CD4-positive, CD25-positive, alpha-beta regulatory T cell (primary cell): ENCODE results near the gene SNX17. TPM values are rescaled to one million over a fixed set of nuclear protein-coding genes. Genes with fewer than 3 reads are reported as not detected.
"Not testable (repeated sequence)": the region's sequence is repeated elsewhere in the genome, so short reads cannot be mapped to it uniquely, and the experiment has no call there.

ENCODE experiments used
- ATAC-seq, 2 donors: fragments of 150-1000 bp; cut with Tn5 transposase; one replicate each; pipeline ENCODE4 v1.10.0; 2021; ENCODE audit warnings: low read depth in 2 of 2, moderate number of reproducible peaks in 2 of 2, moderate library complexity in 1 of 2
- DNase-seq, 3 donors: peaks; one replicate each; pipeline versions ENCODE4 v3.0.0 to v3.0.0-alpha.2; 2012 to 2022; ENCODE audit warnings: mixed read lengths in 1 of 3
- H3K27ac ChIP-seq: one replicate; pipeline ENCODE4 v1.7.0; 2013; ENCODE audit warnings: mild to moderate bottlenecking, low read length; ENCODE audit not compliant: insufficient read depth, poor library complexity, severe bottlenecking
- H3K27me3 ChIP-seq: one replicate; pipeline ENCODE4 v1.7.0; 2013; ENCODE audit warnings: low read length; ENCODE audit not compliant: control insufficient read depth, insufficient read depth
- H3K36me3 ChIP-seq: one replicate; pipeline ENCODE4 v1.7.0; 2013; ENCODE audit warnings: mild to moderate bottlenecking, low read length, moderate library complexity; ENCODE audit not compliant: control insufficient read depth, insufficient read depth
- H3K4me1 ChIP-seq: 2 replicates; pipeline ENCODE4 v1.7.0; 2013; ENCODE audit warnings: mild to moderate bottlenecking, low read length; ENCODE audit not compliant: insufficient read depth, control insufficient read depth, poor library complexity, severe bottlenecking
- H3K4me3 ChIP-seq: one replicate; pipeline ENCODE4 v1.7.0; 2013; ENCODE audit warnings: low read depth, mild to moderate bottlenecking, low read length, moderate library complexity
- H3K9me3 ChIP-seq, 2 experiments: 1 replicate in 1 of 2; 2 replicates in 1 of 2; pipeline ENCODE4 v1.7.0; 2013; ENCODE audit warnings: low read length in 2 of 2, mild to moderate bottlenecking in 1 of 2, moderate library complexity in 1 of 2; ENCODE audit not compliant: control insufficient read depth in 2 of 2
- H3K27ac Mint-ChIP-seq, 3 donors: one replicate each; pipeline ENCODE4 v1.8.0; 2020 to 2022; ENCODE audit warnings: mild to moderate bottlenecking in 3 of 3, mixed read lengths in 3 of 3, moderate library complexity in 2 of 3
- H3K27me3 Mint-ChIP-seq: one replicate; pipeline ENCODE4 v1.8.0; 2022; ENCODE audit warnings: mild to moderate bottlenecking, mixed read lengths
- H3K36me3 Mint-ChIP-seq: one replicate; pipeline ENCODE4 v1.8.0; 2020; ENCODE audit warnings: mixed read lengths
- H3K4me1 Mint-ChIP-seq, 4 donors: one replicate each; pipeline ENCODE4 v1.8.0; 2020 to 2022; ENCODE audit warnings: mixed read lengths in 4 of 4, mild to moderate bottlenecking in 1 of 4
- H3K4me3 Mint-ChIP-seq, 4 donors: one replicate each; pipeline ENCODE4 v1.8.0; 2020 to 2022; ENCODE audit warnings: mild to moderate bottlenecking in 4 of 4, mixed read lengths in 4 of 4, moderate library complexity in 3 of 4
- H3K9me3 Mint-ChIP-seq, 7 donors: one replicate each; pipeline ENCODE4 v1.8.0; 2020 to 2022; ENCODE audit warnings: mixed read lengths in 7 of 7, mild to moderate bottlenecking in 3 of 7, moderate library complexity in 2 of 7
- polyA plus RNA-seq, 4 donors: library from polyadenylated mRNA; unstranded; fragments of 300-500 nt; fragmentation: Illumina TruSeq; gene quantifications; one replicate each; pipeline ENCODE4 v1.2.3, GENCODE V29; 2021
- total RNA-seq: library from RNA; stranded (reverse); gene quantifications from one replicate; pipeline ENCODE4 v1.2.3, GENCODE V29; 2022

Gene SNX17
- total and polyA plus RNA-seq, 5 donors from 2014 or later: 85.5 to 262 (median 229) TPM

DNA sequence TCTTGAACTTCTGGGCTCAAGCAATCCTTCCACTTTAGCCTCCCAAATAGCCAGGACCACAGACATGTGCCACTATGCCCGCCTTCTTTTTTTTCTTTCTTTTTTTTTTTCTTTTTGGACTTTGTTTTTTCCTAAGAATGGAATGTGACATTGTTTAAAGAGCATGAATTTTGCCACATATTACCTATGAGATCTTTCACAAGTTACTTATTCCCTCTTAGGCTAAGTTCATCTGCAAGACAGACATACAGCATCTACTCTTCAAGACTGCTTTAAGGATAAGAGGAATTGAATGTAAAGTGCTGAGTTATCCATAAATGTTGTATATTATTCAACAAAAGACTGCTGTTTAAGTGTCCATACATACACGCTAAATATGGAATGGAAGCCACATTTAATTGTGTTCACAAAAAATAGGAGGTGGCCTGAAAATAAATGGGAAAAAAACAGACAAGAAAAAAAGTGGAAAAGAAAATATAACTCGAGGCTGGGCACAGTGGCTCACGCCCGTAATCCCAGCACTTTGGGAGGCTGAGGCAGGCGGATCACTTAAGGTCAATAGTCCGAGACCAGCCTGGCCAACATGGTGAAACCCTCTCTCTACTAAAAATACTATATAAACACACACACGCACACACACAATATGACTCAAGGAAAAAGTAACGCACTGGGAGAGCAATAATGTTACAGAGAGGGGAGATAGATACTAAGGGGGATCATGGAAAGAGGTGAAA is 42.2 kb downstream of the SNX17 start:
- no peak overlapping the region for H3K27ac ChIP-seq
- no peaks in the 10 kb centered on the region for H3K27me3 ChIP-seq
- H3K4me1 ChIP-seq: peaks cover 21% of the 10 kb centered on the region
- no peaks in the 10 kb centered on the region for H3K9me3 ChIP-seq
- peak overlapping the region in 2 of 4 donors; percentile 66 to 72 for H3K4me3 Mint-ChIP-seq
- no peak overlapping the region for H3K4me3 ChIP-seq
- H3K9me3 Mint-ChIP-seq: peaks cover 0 to 4% (median 0%) of the 10 kb centered on the region in 7 donors
- H3K36me3 Mint-ChIP-seq: no peaks in the 10 kb centered on the region
- no peaks in the 10 kb centered on the region for H3K36me3 ChIP-seq
- peaks cover 6 to 19% (median 14%) of the 10 kb centered on the region in 4 donors for H3K4me1 Mint-ChIP-seq
- no peak for DNase-seq
- H3K27me3 Mint-ChIP-seq: peaks cover 9% of the 10 kb centered on the region
- H3K27ac Mint-ChIP-seq: no peak overlapping the region
- ATAC-seq: no peak

DNA sequence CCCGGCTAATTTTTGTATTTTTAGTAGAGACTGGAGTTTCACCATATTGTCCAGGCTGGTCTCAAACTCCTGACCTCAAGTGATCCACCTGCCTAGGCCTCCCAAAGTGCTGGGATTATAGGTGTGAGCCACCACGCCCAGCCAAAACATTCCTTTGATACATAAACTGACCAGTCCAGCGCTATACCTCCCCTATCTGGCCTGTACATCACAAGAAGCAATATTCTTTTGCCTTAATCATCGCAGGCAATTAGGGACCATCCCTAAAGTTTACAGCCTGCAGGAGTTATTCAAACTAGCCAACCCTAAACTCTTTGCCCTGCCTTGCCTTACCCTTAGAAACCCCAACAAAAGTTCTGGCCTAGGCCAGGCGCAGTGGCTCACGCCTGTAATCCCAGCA is 45.7 kb downstream of the SNX17 start:
- H3K27me3 Mint-ChIP-seq: peaks cover 4% of the 10 kb centered on the region
- Histone ChIP-seq H3K4me1 (no peaks in the 10 kb centered on the region), H3K4me3 (no peak overlapping the region), H3K9me3 (no peaks in the 10 kb centered on the region), H3K27ac (no peak overlapping the region), H3K27me3 (no peaks in the 10 kb centered on the region), H3K36me3 (no peaks in the 10 kb centered on the region)
- H3K27ac Mint-ChIP-seq: no peak overlapping the region
- H3K4me1 Mint-ChIP-seq: peaks cover 0 to 2% (median 0%) of the 10 kb centered on the region in 4 donors
- ATAC-seq: no peak
- H3K9me3 Mint-ChIP-seq: peaks cover 0 to 4% (median 0%) of the 10 kb centered on the region in 7 donors
- H3K4me3 Mint-ChIP-seq: no peak overlapping the region
- no peaks in the 10 kb centered on the region for H3K36me3 Mint-ChIP-seq
- no peak for DNase-seq

DNA sequence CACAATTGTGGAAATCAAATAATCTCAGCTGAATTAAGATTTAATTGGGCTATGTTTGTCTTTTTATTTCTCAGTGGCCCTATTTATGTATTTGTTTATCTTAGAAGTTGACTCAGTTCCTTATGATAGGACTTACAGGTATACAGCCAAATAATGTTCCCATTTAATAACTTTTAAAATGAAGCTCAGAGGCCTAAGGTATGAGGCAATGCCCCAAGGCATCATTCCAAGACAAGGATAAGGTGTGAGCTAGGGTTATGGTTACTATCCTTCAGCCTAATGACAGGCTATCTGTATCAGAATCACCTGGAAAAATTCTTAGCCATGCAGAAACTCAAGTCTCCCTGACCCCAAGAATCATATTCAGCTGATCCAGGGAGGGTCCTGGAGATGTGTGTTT is 50.6 kb downstream of the SNX17 start:
- H3K9me3 Mint-ChIP-seq: no peaks in the 10 kb centered on the region
- H3K27me3 Mint-ChIP-seq: no peaks in the 10 kb centered on the region
- H3K9me3 ChIP-seq: no peaks in the 10 kb centered on the region

DNA sequence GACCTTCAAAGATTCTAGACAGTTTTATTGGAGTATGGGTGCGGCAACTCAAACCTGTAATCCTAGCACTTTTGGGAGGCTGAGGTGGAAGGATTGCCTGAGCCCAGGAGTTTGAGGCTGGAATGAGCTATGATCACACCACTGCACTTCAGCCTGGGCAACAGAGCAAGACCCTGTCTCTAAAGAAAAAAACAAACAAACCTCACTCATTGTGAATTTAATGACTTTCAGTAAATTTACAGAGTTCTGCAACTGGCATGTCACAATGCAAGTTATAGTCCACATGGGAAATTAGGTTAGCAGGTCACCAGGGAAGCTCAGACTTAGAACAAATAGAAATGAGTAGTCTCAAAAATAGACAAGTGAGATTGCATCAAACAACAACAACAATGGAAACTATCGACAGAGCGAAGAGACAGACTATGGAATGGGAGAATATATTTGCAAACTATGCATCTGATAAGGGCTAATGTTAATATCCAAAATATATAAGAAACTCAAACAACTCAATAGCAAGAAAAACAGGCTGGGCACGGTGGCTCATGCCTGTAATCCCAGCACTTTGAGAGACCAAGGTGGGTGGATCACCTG is 51.3 kb downstream of the SNX17 start:
- no peaks in the 10 kb centered on the region for H3K4me1 Mint-ChIP-seq
- Histone ChIP-seq H3K9me3 (no peaks in the 10 kb centered on the region), H3K27me3 (no peaks in the 10 kb centered on the region), H3K4me1 (no peaks in the 10 kb centered on the region), H3K4me3 (no peak overlapping the region), H3K36me3 (no peaks in the 10 kb centered on the region), H3K27ac (no peak overlapping the region)
- H3K27ac Mint-ChIP-seq: peak overlapping the region in 2 of 3 donors; percentile 21 to 27
- ATAC-seq (no peak), DNase-seq (no peak)
- H3K9me3 Mint-ChIP-seq: no peaks in the 10 kb centered on the region
- H3K4me3 Mint-ChIP-seq: no peak overlapping the region
- no peaks in the 10 kb centered on the region for H3K36me3 Mint-ChIP-seq
- no peaks in the 10 kb centered on the region for H3K27me3 Mint-ChIP-seq

More for the DNA sequence above, 50.6 kb downstream of the SNX17 start:
- Histone ChIP-seq H3K4me1 (no peaks in the 10 kb centered on the region), H3K36me3 (no peaks in the 10 kb centered on the region), H3K27me3 (no peaks in the 10 kb centered on the region), H3K27ac (no peak overlapping the region), H3K4me3 (no peak overlapping the region)
- ATAC-seq: no peak
- Mint-ChIP-seq H3K4me1 (no peaks in the 10 kb centered on the region), H3K4me3 (no peak overlapping the region), H3K36me3 (no peaks in the 10 kb centered on the region), H3K27ac (no peak overlapping the region)
- no peak for DNase-seq

DNA sequence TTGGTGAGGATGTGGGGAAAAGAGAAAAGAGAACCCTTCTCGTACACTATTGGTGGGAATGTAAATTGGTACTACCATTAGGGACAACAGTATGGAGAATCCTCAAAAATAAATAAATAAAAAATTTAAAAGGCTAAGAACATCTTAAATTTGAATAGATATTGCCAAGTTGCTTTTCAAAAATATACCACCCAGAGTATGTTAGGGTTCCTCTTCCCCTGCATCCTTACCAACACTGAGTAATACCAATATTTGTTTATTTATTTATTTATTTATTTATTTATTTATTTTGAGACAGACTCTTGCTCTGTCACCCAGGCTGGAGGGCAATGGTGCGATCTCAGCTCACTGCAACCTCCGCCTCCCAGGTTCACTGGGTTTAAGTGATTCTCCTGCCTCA is 52.5 kb downstream of the SNX17 start:
- Histone ChIP-seq H3K9me3 (no peaks in the 10 kb centered on the region), H3K36me3 (no peaks in the 10 kb centered on the region), H3K27ac (no peak overlapping the region), H3K27me3 (no peaks in the 10 kb centered on the region), H3K4me3 (no peak overlapping the region), H3K4me1 (peaks cover 5% of the 10 kb centered on the region)
- Mint-ChIP-seq H3K36me3 (no peaks in the 10 kb centered on the region), H3K4me1 (peaks cover 4 to 7% (median 5%) of the 10 kb centered on the region in 4 donors), H3K27ac (no peak overlapping the region), H3K9me3 (peaks cover 0 to 3% (median 0%) of the 10 kb centered on the region in 7 donors), H3K4me3 (no peak overlapping the region), H3K27me3 (no peaks in the 10 kb centered on the region)
- DNase-seq (no peak), ATAC-seq (no peak)

DNA sequence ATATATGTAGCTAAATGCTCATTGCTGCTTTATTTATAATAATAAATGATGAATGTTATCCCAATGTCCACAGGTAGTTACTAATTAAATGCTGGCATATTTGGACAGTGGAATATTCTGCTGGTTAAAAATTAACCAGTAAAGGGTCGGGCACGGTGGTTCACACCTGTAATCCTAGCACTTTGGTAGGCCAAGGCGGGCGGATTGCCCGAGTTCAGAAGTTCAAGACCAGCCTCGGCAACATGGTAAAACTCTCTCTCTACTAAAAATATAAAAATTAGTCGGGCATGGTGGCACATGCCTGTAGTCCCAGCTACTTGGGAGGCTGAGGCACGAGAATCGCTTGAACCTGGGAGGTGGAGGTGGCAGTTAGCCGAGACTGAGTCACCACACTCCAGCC is 54.6 kb downstream of the SNX17 start:
- H3K4me3 ChIP-seq, DNase-seq, H3K4me3 Mint-ChIP-seq, ATAC-seq, H3K27me3 Mint-ChIP-seq, H3K36me3 ChIP-seq, H3K27me3 ChIP-seq, H3K9me3 Mint-ChIP-seq, H3K9me3 ChIP-seq, H3K27ac Mint-ChIP-seq, H3K27ac ChIP-seq, H3K36me3 Mint-ChIP-seq: not testable (repeated sequence)
- peaks cover 16% of the 10 kb centered on the region for H3K4me1 ChIP-seq
- H3K4me1 Mint-ChIP-seq: peaks cover 12 to 21% (median 17%) of the 10 kb centered on the region in 4 donors

Other genes starting within 250 kb of the SNX17 start
- 0.89 TPM for gene ABHD1, start 246.8 kb upstream of the SNX17 start, total RNA-seq
- gene ABHD1, start 246.8 kb upstream of the SNX17 start, polyA plus RNA-seq: 1 to 10 TPM in 2 of 4 donors, under 1 TPM in 2; 0.21 to 1.7 (median 0.98) TPM
- 22.3 TPM for gene PREB, start 236.0 kb upstream of the SNX17 start, total RNA-seq
- 10 to 100 TPM; 60.3 to 90.7 (median 71.1) TPM for gene PREB, start 236.0 kb upstream of the SNX17 start, polyA plus RNA-seq
- gene PRR30, start 231.2 kb upstream of the SNX17 start, total RNA-seq: not detected
- not detected for gene PRR30, start 231.2 kb upstream of the SNX17 start, polyA plus RNA-seq
- not detected for gene TCF23, start 221.6 kb upstream of the SNX17 start, total RNA-seq
- gene TCF23, start 221.6 kb upstream of the SNX17 start, polyA plus RNA-seq: not detected
- gene ATRAID, start 158.6 kb upstream of the SNX17 start, total RNA-seq: 77.3 TPM
- 100 to 1,000 TPM; 338 to 375 (median 359) TPM for gene ATRAID, start 158.6 kb upstream of the SNX17 start, polyA plus RNA-seq
- 154 TPM for gene SLC5A6, start 158.3 kb upstream of the SNX17 start, total RNA-seq
- gene SLC5A6, start 158.3 kb upstream of the SNX17 start, polyA plus RNA-seq: 10 to 100 TPM; 15.5 to 18.5 (median 17.0) TPM
- 27.4 TPM for gene CAD, start 153.2 kb upstream of the SNX17 start, total RNA-seq
- 10 to 100 TPM; 12.2 to 18.4 (median 13.8) TPM for gene CAD, start 153.2 kb upstream of the SNX17 start, polyA plus RNA-seq
- 0.10 TPM for gene SLC30A3, start 107.6 kb upstream of the SNX17 start, total RNA-seq
- gene SLC30A3, start 107.6 kb upstream of the SNX17 start, polyA plus RNA-seq: under 1 TPM in 1 of 4 donors, not detected in 3; 0.05 TPM
- gene DNAJC5G, start 95.2 kb upstream of the SNX17 start, total RNA-seq: not detected
- not detected for gene DNAJC5G, start 95.2 kb upstream of the SNX17 start, polyA plus RNA-seq
- not detected for gene TRIM54, start 88.2 kb upstream of the SNX17 start, total RNA-seq
- under 1 TPM in 1 of 4 donors, not detected in 3; 0.10 TPM for gene TRIM54, start 88.2 kb upstream of the SNX17 start, polyA plus RNA-seq
- 2.2 TPM for gene UCN, start 62.2 kb upstream of the SNX17 start, total RNA-seq
- gene UCN, start 62.2 kb upstream of the SNX17 start, polyA plus RNA-seq: under 1 TPM in 3 of 4 donors, not detected in 1; 0.24 to 0.79 (median 0.32) TPM
- gene MPV17, start 47.5 kb upstream of the SNX17 start, total RNA-seq: 56.7 TPM
- gene MPV17, start 47.5 kb upstream of the SNX17 start, polyA plus RNA-seq: 100 to 1,000 TPM; 124 to 166 (median 133) TPM
- gene GTF3C2, start 13.9 kb upstream of the SNX17 start, total RNA-seq: 52.8 TPM
- gene GTF3C2, start 13.9 kb upstream of the SNX17 start, polyA plus RNA-seq: 10 to 100 TPM; 27.5 to 45.8 (median 35.3) TPM
- 33.2 TPM for gene EIF2B4, start 278 bp upstream of the SNX17 start, total RNA-seq
- gene EIF2B4, start 278 bp upstream of the SNX17 start, polyA plus RNA-seq: 10 to 100 TPM; 27.3 to 38.8 (median 34.5) TPM
- gene ZNF513, start 10.1 kb downstream of the SNX17 start, total RNA-seq: 20.9 TPM
- 1 to 10 TPM; 1.4 to 4.9 (median 3.5) TPM for gene ZNF513, start 10.1 kb downstream of the SNX17 start, polyA plus RNA-seq
- 73.7 TPM for gene PPM1G, start 39.0 kb downstream of the SNX17 start, total RNA-seq
- 100 to 1,000 TPM; 116 to 144 (median 118) TPM for gene PPM1G, start 39.0 kb downstream of the SNX17 start, polyA plus RNA-seq
- 182 TPM for gene NRBP1, start 58.0 kb downstream of the SNX17 start, total RNA-seq
- 100 to 1,000 TPM in 3 of 4 donors, 10 to 100 TPM in 1; 87.1 to 122 (median 109) TPM for gene NRBP1, start 58.0 kb downstream of the SNX17 start, polyA plus RNA-seq
- gene KRTCAP3, start 71.8 kb downstream of the SNX17 start, total RNA-seq: 10.0 TPM
- 1 to 10 TPM; 2.0 to 7.7 (median 2.3) TPM for gene KRTCAP3, start 71.8 kb downstream of the SNX17 start, polyA plus RNA-seq
- 10.3 TPM for gene IFT172, start 119.1 kb downstream of the SNX17 start, total RNA-seq
- 1 to 10 TPM; 1.1 to 2.9 (median 1.4) TPM for gene IFT172, start 119.1 kb downstream of the SNX17 start, polyA plus RNA-seq
- 0.39 TPM for gene FNDC4, start 124.6 kb downstream of the SNX17 start, total RNA-seq
- gene FNDC4, start 124.6 kb downstream of the SNX17 start, polyA plus RNA-seq: not detected
- gene GCKR, start 126.2 kb downstream of the SNX17 start, total RNA-seq: not detected
- gene GCKR, start 126.2 kb downstream of the SNX17 start, polyA plus RNA-seq: not detected
- gene ZNF512, start 212.4 kb downstream of the SNX17 start, total RNA-seq: 29.3 TPM
- 10 to 100 TPM; 29.3 to 47.8 (median 39.6) TPM for gene ZNF512, start 212.4 kb downstream of the SNX17 start, polyA plus RNA-seq